Heart right ventricle (tissue), 16 donors: ENCODE measurements around the gene CA7. TPM values are rescaled to one million over a fixed set of nuclear protein-coding genes. Genes with fewer than 3 reads are reported as not detected.

Source experiments
- ATAC-seq, 8 donors: fragments of 200-7000 bp; cut with Tn5 transposase; one replicate each; pipeline ENCODE4 v1.9.1; 2020; ENCODE audit warnings: mild to moderate bottlenecking in 8 of 8, moderate library complexity in 8 of 8, moderate number of reproducible peaks in 1 of 8
- DNase-seq, 2 donors: peaks; one replicate each; pipeline ENCODE4 v3.0.0-alpha.2; 2020
- H3K27ac ChIP-seq, 10 donors: fragments of 200-600 bp; sonication (generic) in 2 of 10; one replicate each; pipeline versions ENCODE4 v1.5.0 to v1.8.0; 2020 to 2022; ENCODE audit warnings: mild to moderate bottlenecking in 3 of 10
- H3K27me3 ChIP-seq, 7 donors: fragments of 200-600 bp; one replicate each; pipeline ENCODE4 v1.8.0; 2021 to 2022; ENCODE audit warnings: mild to moderate bottlenecking in 2 of 7
- H3K36me3 ChIP-seq, 9 donors: fragments of 200-600 bp; sonication (generic) in 1 of 9; one replicate each; pipeline versions ENCODE4 v1.5.0 to v1.8.0; 2020 to 2022; ENCODE audit warnings: mild to moderate bottlenecking in 2 of 9
- H3K4me1 ChIP-seq, 9 donors: fragments of 200-600 bp; sonication (generic) in 1 of 9; one replicate each; pipeline versions ENCODE4 v1.5.0 to v1.8.0; 2020 to 2022; ENCODE audit warnings: mild to moderate bottlenecking in 4 of 9
- H3K4me3 ChIP-seq, 10 donors: fragments of 200-600 bp; sonication (generic) in 2 of 10; one replicate each; pipeline versions ENCODE4 v1.5.0 to v1.8.0; 2020 to 2022; ENCODE audit warnings: mild to moderate bottlenecking in 7 of 10, moderate library complexity in 2 of 10
- H3K9me3 ChIP-seq, 11 donors: fragments of 200-600 bp in 10 of 11; sonication (generic) in 2 of 11; one replicate each; pipeline versions ENCODE4 v1.5.0 to v1.8.0; 2013 to 2022; ENCODE audit warnings: mild to moderate bottlenecking in 2 of 11, control low read depth in 1 of 11, moderate library complexity in 1 of 11
- WGBS, 2 donors: extraction: QIAGEN DNeasy Blood & Tissue Kit; methylation state at CpG; one replicate each; pipeline ENCODE4 v1.1.7; 2013; ENCODE audit warnings: inconsistent platforms in 1 of 2; 5-methylcytosine and 5-hydroxymethylcytosine counted together
- intact Hi-C, 10 donors: fragments of 100-400 bp; cut with DNase I; formaldehyde crosslinking; loops; one replicate each; pipeline versions ENCODE4 v1.11.1 to v1.14.2; 2022
- polyA plus RNA-seq, 2 donors: library from polyadenylated mRNA; stranded (reverse); fragments of 200-250 nt; gene quantifications; one replicate each; pipeline ENCODE4 v1.2.3, GENCODE V29; 2013
- total RNA-seq, 10 donors: library from RNA; stranded (reverse); fragmentation: NEBNext Ultra II Directional in 3 of 10; extraction: Animal tissue kit (Norgen Biotek cat#: 25700) in 3 of 10; gene quantifications; one replicate each; pipeline versions ENCODE4 v1.2.1 to v1.2.4, GENCODE V29; 2021 to 2023
- TF ChIP-seq, protein P1 (sequence below), 9 donors: fragments of 200-600 bp; sonication (generic) in 2 of 9; IDR thresholded peaks; one replicate each; pipeline versions ENCODE4 v1.5.0 to v1.8.0; 2021 to 2022; ENCODE audit warnings: antibody characterized with exemption in 9 of 9, mild to moderate bottlenecking in 5 of 9, moderate library complexity in 1 of 9
- donor health status: Arrhythmogenic right ventricular cardiomyopathy.
- donor health status: ischemic (EF 13 %, LVEDD 7.1; RV severe dilation, severe dysfunction).
- donor health status: healthy with polysubstance abuse.
- donor health status: DM: no; HTN: yes; CAD: no.
- donor health status: DM: no; HTN: no; CAD: no.
- donor health status: ischemic (EF 25% LVEDD 6.9; RV normal size, moderate dysfunction).
- donor health status: ischemic (EF 25% LVEDD 5.7; RV mildly dilated, moderate dysfunction).
- donor health status: healthy.
- donor health status: DM: yes; HTN: yes; CAD: no.
- donor health status: Ischemic cardiomyopathy.
- donor health status: ischemic (EF 35%, LVEDD 5.7; RV mildly dilated, moderate dysfunction).
- donor health status: nonischemic (EF 11% LVEDD 7.7; RV severe dilation, severe dysfunction).
- donor health status: DM: yes; HTN: yes; CAD: no.
- donor health status: PGD.
- donor health status: ischemic (EF 29% LVEDD 5.4; RV normal size, mild dysfunction).
- donor health status: nonischemic (EF 23%, LVEDD 6.1; RV moderate dilation, normal function).

CA7 gene
- total and polyA plus RNA-seq, 12 donors = not detected

DNA sequence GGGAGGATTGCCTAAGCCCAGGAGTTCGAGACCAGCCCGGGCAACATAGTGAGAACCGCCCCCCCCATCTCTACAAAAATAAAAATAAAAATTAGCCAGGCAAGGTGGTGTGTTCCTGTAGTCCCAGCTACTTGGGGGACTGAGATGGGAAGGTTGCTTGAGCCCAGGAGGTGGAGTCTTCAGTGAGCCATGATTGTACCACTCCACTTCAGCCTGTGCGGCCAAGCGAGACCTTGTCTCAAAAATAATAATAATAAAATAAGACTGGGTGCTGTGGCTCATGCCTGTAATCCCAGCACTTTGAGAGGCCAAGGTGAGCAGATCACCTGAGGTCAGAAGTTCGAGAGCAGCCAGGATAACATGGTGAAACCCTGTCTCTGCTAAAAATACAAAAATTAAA is 47.6 kb downstream of the CA7 start:
- DNase-seq = no peak
- intact Hi-C loops = loop anchor here in 1 of 10 donors (10.0 kb wide), 1 partner anchor 63 kb away; no protein-coding TSS in a partner anchor

DNA sequence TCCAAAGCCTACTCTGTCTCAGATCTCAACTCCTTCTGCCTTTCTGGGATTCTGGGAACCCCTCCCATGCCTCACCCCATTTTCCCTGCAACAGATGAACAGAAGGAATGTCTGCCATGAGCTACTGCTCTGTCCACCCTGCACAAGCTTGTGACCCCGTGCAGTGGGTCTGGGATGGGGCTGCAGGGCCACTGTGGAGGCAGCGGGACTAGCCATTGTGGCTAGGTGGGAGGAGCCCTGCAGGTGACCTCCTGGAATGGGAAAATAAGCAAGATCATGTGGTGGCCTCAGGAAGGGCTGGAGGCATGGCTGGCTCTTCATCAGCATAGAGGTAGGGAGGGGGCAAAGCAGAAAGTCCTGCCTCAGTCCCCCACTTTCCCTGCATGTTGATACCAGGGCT is 49.8 kb downstream of the CA7 start:
- Histone ChIP-seq H3K27me3 (no peaks in the 10 kb centered on the region), H3K27ac (no peak overlapping the region), H3K4me3 (no peak overlapping the region), H3K36me3 (peaks cover 0 to 7% (median 0%) of the 10 kb centered on the region in 9 donors), H3K4me1 (peaks cover 0 to 29% (median 11%) of the 10 kb centered on the region in 9 donors), H3K9me3 (no peaks in the 10 kb centered on the region)
- intact Hi-C loops = loop anchor here in 2 of 10 donors (2.0 to 10.0 kb wide), 2 partner anchors 61 kb away; no protein-coding TSS in a partner anchor
- TF ChIP-seq, protein P1, sequence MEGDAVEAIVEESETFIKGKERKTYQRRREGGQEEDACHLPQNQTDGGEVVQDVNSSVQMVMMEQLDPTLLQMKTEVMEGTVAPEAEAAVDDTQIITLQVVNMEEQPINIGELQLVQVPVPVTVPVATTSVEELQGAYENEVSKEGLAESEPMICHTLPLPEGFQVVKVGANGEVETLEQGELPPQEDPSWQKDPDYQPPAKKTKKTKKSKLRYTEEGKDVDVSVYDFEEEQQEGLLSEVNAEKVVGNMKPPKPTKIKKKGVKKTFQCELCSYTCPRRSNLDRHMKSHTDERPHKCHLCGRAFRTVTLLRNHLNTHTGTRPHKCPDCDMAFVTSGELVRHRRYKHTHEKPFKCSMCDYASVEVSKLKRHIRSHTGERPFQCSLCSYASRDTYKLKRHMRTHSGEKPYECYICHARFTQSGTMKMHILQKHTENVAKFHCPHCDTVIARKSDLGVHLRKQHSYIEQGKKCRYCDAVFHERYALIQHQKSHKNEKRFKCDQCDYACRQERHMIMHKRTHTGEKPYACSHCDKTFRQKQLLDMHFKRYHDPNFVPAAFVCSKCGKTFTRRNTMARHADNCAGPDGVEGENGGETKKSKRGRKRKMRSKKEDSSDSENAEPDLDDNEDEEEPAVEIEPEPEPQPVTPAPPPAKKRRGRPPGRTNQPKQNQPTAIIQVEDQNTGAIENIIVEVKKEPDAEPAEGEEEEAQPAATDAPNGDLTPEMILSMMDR (IDR thresholded peaks at IDR 0.05) = no peak
- DNase-seq (no peak), ATAC-seq (peak in 1 of 8 donors; percentile 2)
- WGBS, 2 donors = 60 to 78% methylated on average over 2 of the region's 2 CpGs

More for the DNA sequence above, 47.6 kb downstream of the CA7 start:
- Histone ChIP-seq H3K27ac (no peak overlapping the region), H3K4me1 (peaks cover 0 to 13% (median 0%) of the 10 kb centered on the region in 9 donors), H3K9me3 (no peaks in the 10 kb centered on the region), H3K36me3 (peaks cover 0 to 15% (median 0%) of the 10 kb centered on the region in 9 donors), H3K27me3 (no peaks in the 10 kb centered on the region), H3K4me3 (no peak overlapping the region)
- ATAC-seq = no peak
- WGBS, 2 donors = 87 to 97% methylated on average over 6 of the region's 6 CpGs
- TF ChIP-seq, protein P1 (IDR thresholded peaks at IDR 0.05) = no peak

DNA sequence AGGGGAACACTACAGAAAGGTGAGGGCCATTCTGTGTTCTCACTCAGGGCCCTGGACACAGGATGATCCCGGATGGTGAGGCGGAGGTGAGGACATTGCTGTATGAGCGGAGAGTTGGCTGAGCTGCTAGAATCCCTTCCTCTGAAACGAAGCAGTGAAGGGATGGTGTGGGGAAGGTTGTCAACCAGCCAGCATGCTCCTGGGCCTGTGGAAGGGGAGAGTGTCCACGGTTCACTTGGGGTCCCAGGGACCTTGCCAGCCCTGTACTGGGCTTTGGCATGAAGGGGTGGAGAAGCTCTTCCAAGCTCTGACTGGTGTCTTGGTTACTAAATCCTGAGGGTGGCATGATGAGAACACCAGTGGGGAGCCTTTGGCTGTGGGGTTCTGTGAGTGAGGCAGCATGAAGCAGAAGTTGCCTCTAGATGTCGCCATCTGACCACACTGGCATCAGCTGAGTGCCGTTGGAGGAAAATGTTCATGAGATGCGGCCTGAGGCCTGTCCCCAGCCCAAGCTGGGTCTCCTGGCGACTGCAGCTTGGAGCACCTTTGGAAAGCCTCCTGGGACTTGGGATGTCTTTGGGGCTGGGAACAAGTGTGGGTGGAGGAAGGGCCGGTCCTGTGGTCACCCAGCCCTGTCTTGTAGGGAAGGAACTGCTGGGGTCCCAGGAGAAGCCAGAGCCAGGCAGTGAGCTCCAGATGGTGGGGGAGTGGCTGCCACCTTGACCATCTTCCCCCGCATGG is 50.9 kb downstream of the CA7 start:
- peaks cover 0 to 7% (median 0%) of the 10 kb centered on the region in 9 donors for H3K36me3 ChIP-seq
- no peaks in the 10 kb centered on the region for H3K27me3 ChIP-seq
- peaks cover 8 to 39% (median 22%) of the 10 kb centered on the region in 9 donors for H3K4me1 ChIP-seq
- H3K9me3 ChIP-seq = no peaks in the 10 kb centered on the region
- DNase-seq = peak; percentile 48 to 71
- peak overlapping the region in 4 of 10 donors; percentile 29 to 61 (median 48) for H3K27ac ChIP-seq
- intact Hi-C loops = loop anchor here in 6 of 10 donors (2.0 to 10.0 kb wide), 4 partner anchors 37 to 60 kb away; partner anchors contain the start of gene CIAO2B (in 3 of the 6)
- TF ChIP-seq, protein P1 (IDR thresholded peaks at IDR 0.05) = peak; percentile 62 to 86 (median 83)
- WGBS, 2 donors = 36 to 40% methylated on average over 11 of the region's 11 CpGs
- H3K4me3 ChIP-seq = no peak overlapping the region
- peak; percentile 66 to 81 (median 78) for ATAC-seq

DNA sequence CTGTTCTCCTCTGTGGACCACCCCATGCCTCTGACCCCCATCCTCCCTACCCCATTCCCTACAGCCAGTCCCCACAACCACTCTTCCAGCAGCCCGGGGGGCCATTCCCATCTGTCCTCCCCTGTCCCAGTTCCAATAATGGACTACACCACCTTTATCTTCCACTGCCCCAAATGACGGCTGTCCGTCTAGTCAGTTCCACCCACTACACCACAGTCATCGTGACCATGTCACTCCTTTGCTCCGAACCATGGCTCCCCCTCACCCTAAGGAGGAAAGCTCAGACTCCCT is 51.4 kb downstream of the CA7 start:
- ATAC-seq (no peak), DNase-seq (no peak)
- Histone ChIP-seq H3K27ac (peak overlapping the region in 4 of 10 donors; percentile 29 to 61 (median 48)), H3K27me3 (no peaks in the 10 kb centered on the region), H3K4me3 (no peak overlapping the region), H3K4me1 (peaks cover 12 to 44% (median 27%) of the 10 kb centered on the region in 9 donors), H3K36me3 (peaks cover 0 to 7% (median 0%) of the 10 kb centered on the region in 9 donors), H3K9me3 (no peaks in the 10 kb centered on the region)
- TF ChIP-seq, protein P1 (IDR thresholded peaks at IDR 0.05) = no peak
- intact Hi-C loops = loop anchor here in 6 of 10 donors (2.0 to 10.0 kb wide), 4 partner anchors 37 to 59 kb away; partner anchors contain the start of gene CIAO2B (in 3 of the 6)
- 63 to 68% methylated on average over 5 of the region's 5 CpGs for WGBS, 2 donors
